Caco-2 (cell line): Measurements from ENCODE around the gene SCAF11. TPM values are rescaled to one million over a fixed set of nuclear protein-coding genes. Genes with fewer than 3 reads are reported as not detected.
"Not testable (repeated sequence)": the region's sequence is repeated elsewhere in the genome, so short reads cannot be mapped to it uniquely, and the experiment has no call there.

Experiments used
- BruUV-seq: library from RNA; stranded (reverse); fragments of 400-500 nt; replicated peaks from 2 replicates; lab custom pipeline; 2021; lab: Mats Ljungman, UMichigan
- CTCF ChIA-PET: fragments of 300-600 bp; sonication (Branson Sonifier 250); formaldehyde crosslinking; loops from one replicate; lab custom pipeline; 2022; ENCODE audit warnings: antibody characterized with exemption; lab: Charles Lee
- POLR2A ChIA-PET: fragments of 300-600 bp; sonication (Branson Sonifier 250); formaldehyde crosslinking; loops from one replicate; lab custom pipeline; 2022; ENCODE audit warnings: antibody characterized with exemption; lab: Charles Lee
- DNase-seq, 2 experiments: peaks; one replicate each; pipeline versions ENCODE4 v3.0.0 to v3.0.0-alpha.2; 2020 to 2022
- H3K27me3 ChIP-seq: replicated peaks from 2 replicates; pipeline ENCODE4 v1.6.0; 2011; ENCODE audit warnings: low read length; ENCODE audit not compliant: control insufficient read depth, insufficient read depth
- H3K36me3 ChIP-seq: 2 replicates; pipeline ENCODE4 v1.5.1; 2011; ENCODE audit warnings: low read length; ENCODE audit not compliant: control insufficient read depth, insufficient read depth
- H3K4me1 ChIP-seq: fragments of 250-450 bp; sonication (Bioruptor Pico); 2 replicates; pipeline ENCODE4 v1.5.1; 2020; ENCODE audit warnings: mild to moderate bottlenecking
- H3K4me3 ChIP-seq: 2 replicates; pipeline ENCODE4 v1.5.1; 2011; ENCODE audit warnings: low read depth, mild to moderate bottlenecking, control low read depth, low read length
- H3K9me3 ChIP-seq: fragments of 250-450 bp; sonication (Bioruptor Pico); 2 replicates; pipeline ENCODE4 v1.5.1; 2020; ENCODE audit warnings: mild to moderate bottlenecking, moderate library complexity
- H3K27ac Mint-ChIP-seq: one replicate; pipeline ENCODE4 v1.8.0; 2022; ENCODE audit warnings: mixed read lengths; ENCODE audit not compliant: unreplicated experiment
- H3K27me3 Mint-ChIP-seq: one replicate; pipeline ENCODE4 v1.8.0; 2022; ENCODE audit warnings: mixed read lengths; ENCODE audit not compliant: insufficient read depth, unreplicated experiment
- H3K36me3 Mint-ChIP-seq: one replicate; pipeline ENCODE4 v1.8.0; 2022; ENCODE audit warnings: mild to moderate bottlenecking, mixed read lengths; ENCODE audit not compliant: insufficient read depth, unreplicated experiment
- H3K4me1 Mint-ChIP-seq: one replicate; pipeline ENCODE4 v1.8.0; 2022; ENCODE audit warnings: low read depth, mixed read lengths; ENCODE audit not compliant: unreplicated experiment
- H3K4me3 Mint-ChIP-seq: one replicate; pipeline ENCODE4 v1.8.0; 2022; ENCODE audit warnings: mild to moderate bottlenecking, moderate library complexity, mixed read lengths; ENCODE audit not compliant: unreplicated experiment
- H3K9me3 Mint-ChIP-seq: one replicate; pipeline ENCODE4 v1.8.0; 2022; ENCODE audit warnings: mixed read lengths; ENCODE audit not compliant: unreplicated experiment
- CTCF ChIP-seq, 2 experiments: fragments of 200-600 bp in 1 of 2; IDR thresholded peaks; 1 replicate in 1 of 2; 2 replicates in 1 of 2; pipeline versions ENCODE4 v1.5.1 to v1.8.0; 2011 to 2022; ENCODE audit warnings: antibody characterized with exemption in 1 of 2, control low read depth in 1 of 2, inconsistent platforms in 1 of 2, low read depth in 1 of 2, low read length in 1 of 2, mild to moderate bottlenecking in 1 of 2, moderate library complexity in 1 of 2; ENCODE audit not compliant: insufficient read depth in 1 of 2, severe bottlenecking in 1 of 2, unreplicated experiment in 1 of 2
- intact Hi-C: fragments of 100-400 bp; cut with micrococcal nuclease; formaldehyde crosslinking; loops from one replicate; pipeline ENCODE4 v1.10.0; 2022; ENCODE audit not compliant: unreplicated experiment
- total RNA-seq: library from RNA; stranded (reverse); gene quantifications from 2 replicates; pipeline ENCODE4 v1.2.3, GENCODE V29; 2022

Gene SCAF11
- total RNA-seq, 1 experiment from 2014 or later = 292 TPM

- BruUV-seq = no TSS peak
- Mint-ChIP-seq H3K4me3 (no peak overlapping the region), H3K4me1 (no peaks in the 10 kb centered on the region), H3K27ac (no peak overlapping the region), H3K36me3 (no peaks in the 10 kb centered on the region), H3K27me3 (no peaks in the 10 kb centered on the region), H3K9me3 (no peaks in the 10 kb centered on the region)
- no peak overlapping the region for H3K4me3 ChIP-seq
- H3K27me3 ChIP-seq = no peaks in the 10 kb centered on the region
- POLR2A ChIA-PET = no interaction called here
- CTCF ChIA-PET = no interaction called here
- no peaks in the 10 kb centered on the region for H3K36me3 ChIP-seq
- intact Hi-C loops = no loop called here
- 0 out of 2 replicates have a peak, but pooled peaks cover 4% of the 10 kb centered on the region for H3K4me1 ChIP-seq
- no peak for DNase-seq
- no peaks in the 10 kb centered on the region for H3K9me3 ChIP-seq
- no peak for TF ChIP-seq CTCF (IDR thresholded peaks at IDR 0.05; ENCODE audit: insufficient read depth in 1 of 2, low read depth in 1 of 2, low read length in 1 of 2, severe bottlenecking in 1 of 2, unreplicated experiment in 1 of 2)
Observed at GRCh38 chr12:46005823-46006222, 15.4 kb upstream of the SCAF11 start.

- Mint-ChIP-seq H3K36me3 (no peaks in the 10 kb centered on the region), H3K9me3 (no peaks in the 10 kb centered on the region), H3K4me1 (no peaks in the 10 kb centered on the region), H3K27me3 (no peaks in the 10 kb centered on the region), H3K27ac (no peak overlapping the region), H3K4me3 (no peak overlapping the region)
- Histone ChIP-seq H3K4me3 (no peak overlapping the region), H3K4me1 (0 out of 2 replicates have a peak, but pooled peaks cover 4% of the 10 kb centered on the region), H3K27me3 (no peaks in the 10 kb centered on the region), H3K36me3 (no peaks in the 10 kb centered on the region), H3K9me3 (no peaks in the 10 kb centered on the region)
- BruUV-seq = no TSS peak
- DNase-seq = no peak
- CTCF ChIA-PET = no interaction called here
- TF ChIP-seq CTCF (IDR thresholded peaks at IDR 0.05; ENCODE audit: insufficient read depth in 1 of 2, low read depth in 1 of 2, low read length in 1 of 2, severe bottlenecking in 1 of 2, unreplicated experiment in 1 of 2) = no peak
- POLR2A ChIA-PET = no interaction called here
- intact Hi-C loops = no loop called here
Observed at GRCh38 chr12:46005151-46005797, 14.9 kb upstream of the SCAF11 start.

- no peaks in the 10 kb centered on the region for H3K9me3 Mint-ChIP-seq
- no peak for TF ChIP-seq CTCF (IDR thresholded peaks at IDR 0.05; ENCODE audit: insufficient read depth in 1 of 2, low read depth in 1 of 2, low read length in 1 of 2, severe bottlenecking in 1 of 2, unreplicated experiment in 1 of 2)
- no peaks in the 10 kb centered on the region for H3K36me3 Mint-ChIP-seq
- H3K27me3 Mint-ChIP-seq = no peaks in the 10 kb centered on the region
- no peaks in the 10 kb centered on the region for H3K9me3 ChIP-seq
- H3K4me1 Mint-ChIP-seq = no peaks in the 10 kb centered on the region
- no TSS peak for BruUV-seq
- ChIA-PET POLR2A (no interaction called here), CTCF (no interaction called here)
- DNase-seq = no peak
- H3K4me1 ChIP-seq = 0 out of 2 replicates have a peak, but pooled peaks cover 4% of the 10 kb centered on the region
- no peaks in the 10 kb centered on the region for H3K27me3 ChIP-seq
- intact Hi-C loops = no loop called here
- no peak overlapping the region for H3K4me3 Mint-ChIP-seq
- no peaks in the 10 kb centered on the region for H3K36me3 ChIP-seq
- no peak overlapping the region for H3K27ac Mint-ChIP-seq
- H3K4me3 ChIP-seq = no peak overlapping the region
Observed at GRCh38 chr12:46004715-46005114, 14.3 kb upstream of the SCAF11 start.

- intact Hi-C loops, H3K4me1 ChIP-seq, DNase-seq, H3K36me3 Mint-ChIP-seq, H3K4me3 Mint-ChIP-seq, H3K27ac Mint-ChIP-seq, H3K36me3 ChIP-seq, H3K27me3 Mint-ChIP-seq, CTCF ChIA-PET, H3K27me3 ChIP-seq, H3K4me1 Mint-ChIP-seq, H3K9me3 Mint-ChIP-seq, H3K4me3 ChIP-seq, BruUV-seq, POLR2A ChIA-PET, H3K9me3 ChIP-seq: not testable (repeated sequence)
Observed at GRCh38 chr12:46000076-46000475, 9.7 kb upstream of the SCAF11 start.
